GM18505 (cell line): ENCODE results near the gene DLG5.

Experiments
- ATAC-seq: cut with Tn5 transposase; IDR thresholded peaks from one replicate; pipeline ENCODE4 v1.9.1; 2021; ENCODE audit not compliant: unreplicated experiment
- POLR2A ChIP-seq: IDR thresholded peaks from 4 replicates; pipeline ENCODE4 v1.6.1; 2011; ENCODE audit warnings: borderline replicate concordance; ENCODE audit not compliant: insufficient read depth, insufficient read length; ENCODE audit errors: extremely low read depth

DLG5 gene

GRCh38 chr10:77840636-77841035 is 85.9 kb downstream of the DLG5 start:
- no peak for TF ChIP-seq POLR2A
- no peak for ATAC-seq

GRCh38 chr10:77837925-77838595 is 88.5 kb downstream of the DLG5 start:
- ATAC-seq, result no peak
- no peak for TF ChIP-seq POLR2A

GRCh38 chr10:77837248-77837924 is 89.2 kb downstream of the DLG5 start:
- peak; percentile 96 for ATAC-seq

DNA sequence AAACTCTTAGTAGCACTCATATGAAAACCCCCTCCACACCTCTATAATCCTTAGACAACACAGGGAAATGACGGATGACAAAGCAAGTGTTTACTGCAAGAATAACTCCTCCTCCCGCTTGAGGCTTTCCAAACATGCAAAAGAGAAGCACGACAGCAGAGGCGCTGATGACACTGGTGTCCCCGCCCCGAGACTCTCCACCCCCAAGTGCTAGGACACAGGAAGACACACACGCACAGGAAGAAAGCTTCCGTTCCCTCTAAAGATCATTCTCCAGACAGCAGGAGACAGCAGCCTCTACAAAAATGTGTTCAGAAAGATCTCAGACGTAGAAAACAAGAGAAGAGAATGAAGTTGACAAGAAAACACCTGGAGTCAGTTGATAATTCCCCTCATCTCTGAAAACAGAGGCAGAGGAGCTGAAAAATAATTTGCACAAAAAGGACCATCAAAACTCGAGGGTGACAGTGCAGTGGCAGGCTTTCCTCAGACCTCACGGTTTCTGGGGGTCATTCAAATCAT is 90.2 kb downstream of the DLG5 start:
- no peak for ATAC-seq
- TF ChIP-seq POLR2A, result peak; percentile 45

More at GRCh38 chr10:77837248-77837924, 89.2 kb downstream of the DLG5 start:
- TF ChIP-seq POLR2A, result no peak

DNA sequence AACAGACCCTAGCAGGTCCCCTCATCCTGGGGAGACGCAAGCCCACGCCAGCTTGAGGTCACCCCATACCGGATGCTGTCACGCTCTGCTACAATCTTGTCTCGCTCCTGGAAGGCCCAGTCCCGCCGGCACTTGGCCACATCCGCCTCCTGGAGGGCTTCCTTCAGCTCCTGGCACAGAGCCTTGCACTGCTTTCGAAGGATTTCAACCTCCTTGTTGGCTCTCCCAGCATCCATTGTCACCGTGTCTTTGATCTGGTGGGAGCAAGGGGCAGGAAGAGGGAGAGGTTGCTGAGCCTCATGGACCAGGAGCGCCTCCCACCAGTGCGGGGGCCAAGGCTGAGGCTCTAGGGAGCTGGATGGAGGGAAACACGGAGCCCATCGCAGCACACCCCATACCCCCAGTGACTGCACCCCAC is 90.9 kb downstream of the DLG5 start:
- TF ChIP-seq POLR2A, result no peak
- ATAC-seq, result no peak

DNA sequence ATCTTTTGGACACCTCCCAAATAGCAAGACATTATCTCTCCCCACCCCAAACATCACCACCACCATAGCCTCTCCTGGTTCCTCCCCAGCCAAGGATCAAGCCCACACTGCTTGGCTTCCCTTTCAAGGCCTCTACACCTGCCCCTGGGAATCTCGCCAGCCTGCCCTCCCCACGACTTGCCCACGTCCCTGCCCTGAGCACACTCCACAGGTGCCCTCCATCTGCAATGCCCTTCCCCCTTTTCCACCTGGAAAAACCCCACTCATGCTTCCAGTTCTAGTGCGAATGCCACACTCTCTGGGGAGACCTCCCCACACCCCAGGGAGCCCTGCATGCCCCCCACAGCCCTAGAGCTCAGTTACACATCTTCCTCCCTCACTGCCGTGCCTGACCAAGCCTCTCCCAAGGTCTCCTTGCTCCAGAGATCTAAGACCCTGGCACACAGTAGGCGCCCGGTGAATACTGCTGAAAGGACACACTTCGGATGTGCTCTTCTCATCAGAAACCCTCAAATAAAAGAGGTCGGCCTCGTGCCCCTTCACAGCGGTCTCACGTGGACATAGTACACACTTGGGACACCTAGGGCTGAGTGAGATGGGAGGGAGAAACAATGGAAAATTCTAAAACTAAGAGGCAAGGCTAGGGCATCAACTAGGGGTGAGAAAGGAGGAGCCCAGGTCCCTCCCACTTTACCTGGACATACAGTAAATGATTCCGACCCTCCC is 91.4 kb downstream of the DLG5 start:
- TF ChIP-seq POLR2A, result no peak
- no peak for ATAC-seq

DNA sequence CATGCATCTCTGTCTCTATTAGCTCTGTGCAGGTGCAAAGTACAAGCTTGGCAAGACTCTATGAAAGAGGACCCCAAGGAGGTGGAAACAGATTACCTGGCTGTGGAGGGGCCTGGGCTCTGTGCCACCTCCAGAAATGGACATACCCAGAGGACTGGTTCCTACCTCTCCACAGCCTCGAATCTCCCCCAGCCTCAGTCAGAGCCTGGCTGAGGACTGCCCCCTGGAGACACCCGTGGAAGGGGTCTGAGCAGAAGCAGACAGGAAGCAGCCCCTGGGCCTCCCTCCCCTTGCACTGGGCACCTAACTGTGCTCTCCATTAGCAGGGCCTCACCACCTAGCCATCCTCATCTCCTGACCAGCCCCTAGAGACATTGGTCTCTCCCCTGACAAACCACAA is 92.0 kb downstream of the DLG5 start:
- TF ChIP-seq POLR2A, result no peak
- ATAC-seq, result no peak

DNA sequence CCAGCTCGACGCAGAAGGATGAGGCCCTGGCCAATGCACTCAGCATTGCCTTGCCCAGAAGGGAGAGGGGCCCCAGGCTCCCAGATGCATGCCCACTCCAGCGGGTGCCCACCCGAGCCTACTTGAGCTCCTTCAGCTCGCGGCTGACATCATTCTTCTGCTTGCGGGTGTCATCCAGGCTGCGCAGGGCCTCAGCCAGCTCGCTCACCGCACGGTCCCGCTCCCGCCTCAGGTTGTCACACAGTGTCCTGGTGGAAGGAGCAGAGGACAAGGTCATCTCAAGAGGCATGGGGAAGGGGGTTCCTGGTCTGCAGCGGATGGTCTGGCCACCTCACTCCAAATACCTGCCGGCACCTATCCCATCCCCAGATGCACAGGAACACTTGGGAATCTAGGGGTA is 92.8 kb downstream of the DLG5 start:
- TF ChIP-seq POLR2A, result no peak
- ATAC-seq, result no peak

GRCh38 chr10:77833225-77833624 is 93.3 kb downstream of the DLG5 start:
- no peak for ATAC-seq
- TF ChIP-seq POLR2A, result no peak

GRCh38 chr10:77832238-77832637 is 94.3 kb downstream of the DLG5 start:
- no peak for TF ChIP-seq POLR2A
- ATAC-seq, result no peak

DNA sequence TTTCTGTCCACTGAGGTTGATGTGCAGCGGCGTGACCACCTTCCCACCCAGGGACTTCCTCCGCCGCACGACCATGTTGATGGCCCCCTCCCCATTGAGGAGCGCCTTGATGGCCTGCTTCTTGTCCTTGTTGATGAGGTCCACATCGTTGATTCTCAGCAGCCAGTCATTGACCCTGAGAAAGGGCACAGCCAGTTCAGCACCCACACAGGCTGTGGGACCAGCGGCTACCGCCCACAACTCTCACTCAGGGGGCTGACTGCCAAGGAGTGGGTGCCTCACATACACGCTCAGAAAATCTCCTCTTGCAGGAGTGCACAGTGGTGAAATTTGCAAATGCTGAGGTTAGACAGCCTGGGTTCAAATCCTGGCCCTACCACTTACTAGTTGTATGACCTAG is 97.2 kb downstream of the DLG5 start:
- no peak for ATAC-seq
- no peak for TF ChIP-seq POLR2A

- ATAC-seq, result no peak
These were observed 98.2 kb downstream of the DLG5 start for GRCh38 chr10:77828377-77828776.

GRCh38 chr10:77827366-77827765 is 99.2 kb downstream of the DLG5 start:
- no peak for ATAC-seq
- no peak for TF ChIP-seq POLR2A

More at GRCh38 chr10:77828377-77828776, 98.2 kb downstream of the DLG5 start:
- no peak for TF ChIP-seq POLR2A
